HG03342 (cell line): ENCODE measurements around the gene MRPL54.
"Not testable (repeated sequence)": the region's sequence is repeated elsewhere in the genome, so short reads cannot be mapped to it uniquely, and the experiment has no call there.

Source experiments
- ATAC-seq: cut with Tn5 transposase; IDR thresholded peaks from one replicate; pipeline ENCODE4 v1.9.1; 2021; ENCODE audit warnings: mild to moderate bottlenecking, moderate library complexity; ENCODE audit not compliant: unreplicated experiment

The MRPL54 gene

DNA sequence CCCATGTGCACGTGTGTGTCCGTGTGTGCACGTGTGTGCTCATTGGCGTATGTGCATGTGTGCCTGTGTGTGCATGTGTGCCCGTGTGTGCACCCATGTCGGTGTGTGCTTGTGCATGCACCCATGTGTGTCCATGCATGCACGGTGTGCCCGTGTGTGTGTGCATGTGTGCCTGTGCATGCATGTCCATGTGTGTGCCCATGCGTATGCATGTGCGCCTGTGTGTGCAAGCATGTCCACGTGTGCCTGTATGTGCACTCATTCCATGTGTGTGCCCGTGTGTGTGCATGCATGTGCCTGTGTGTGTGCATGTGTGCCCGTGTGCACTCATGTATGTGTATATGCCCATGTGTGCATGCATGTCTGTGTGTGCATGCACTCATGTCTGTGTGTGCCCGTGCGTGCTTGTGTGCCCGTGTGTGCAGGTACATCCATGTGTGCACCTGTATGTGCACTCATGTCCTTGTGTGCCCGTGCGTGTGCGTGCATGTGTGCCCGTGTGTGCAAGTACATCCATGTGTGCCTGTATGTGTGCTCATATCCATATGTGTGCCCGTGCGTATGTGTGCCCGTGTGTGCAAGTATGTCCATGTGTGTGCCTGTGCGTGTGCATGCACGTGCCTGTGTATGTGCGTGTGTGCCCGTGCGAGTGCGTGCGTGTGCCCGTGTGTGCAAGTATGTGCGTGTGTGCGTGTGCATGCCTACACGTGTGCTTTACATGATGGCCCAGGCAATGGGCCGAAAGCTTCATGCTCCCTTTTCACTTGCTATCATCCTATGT, 45.3 kb downstream of the MRPL54 start:
- no peak for ATAC-seq

DNA sequence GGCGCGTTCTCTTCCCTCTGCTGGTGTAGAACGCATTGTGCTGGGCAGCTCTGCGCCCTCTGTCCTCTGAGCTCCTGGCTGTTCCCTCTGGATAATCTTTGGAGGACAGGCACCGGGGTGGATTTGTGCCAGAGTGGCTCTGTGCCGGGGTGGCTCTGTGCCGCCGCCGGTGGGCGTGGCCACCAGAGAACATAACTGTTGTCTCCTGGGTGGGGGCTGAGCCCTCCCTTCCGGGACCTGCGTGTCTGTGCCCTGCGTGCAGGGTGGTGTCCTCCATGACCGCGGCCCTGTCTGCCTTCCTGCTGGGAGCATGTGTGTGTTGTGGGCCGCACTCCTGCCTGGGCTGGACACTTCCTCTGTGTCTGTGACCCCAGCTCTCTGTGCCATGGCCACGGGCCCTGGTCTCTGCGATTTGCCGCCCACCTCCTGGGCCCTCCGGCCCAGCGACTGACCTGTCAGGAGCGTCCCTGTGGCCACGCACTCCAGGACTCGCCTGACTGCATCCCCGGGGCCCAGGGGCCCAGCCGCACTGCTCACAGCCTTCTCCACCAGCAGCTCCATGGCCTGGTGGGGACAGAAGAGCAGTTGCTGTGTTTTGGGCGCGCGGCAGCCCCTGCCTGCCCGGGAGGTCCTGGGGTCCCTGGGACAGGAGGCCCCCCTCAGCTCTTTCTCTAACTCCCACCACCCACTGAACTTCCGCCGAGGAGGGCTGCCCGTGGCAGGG, 46.1 kb downstream of the MRPL54 start:
- no peak for ATAC-seq

GRCh38 chr19:3809881-3810707, 47.6 kb downstream of the MRPL54 start:
- ATAC-seq: no peak

GRCh38 chr19:3810708-3811355, 48.4 kb downstream of the MRPL54 start:
- no peak for ATAC-seq

- no peak for ATAC-seq
Observed at GRCh38 chr19:3813473-3814392, 51.3 kb downstream of the MRPL54 start.

- no peak for ATAC-seq
Observed at GRCh38 chr19:3814648-3815047, 52.2 kb downstream of the MRPL54 start.

GRCh38 chr19:3816148-3816547, 53.7 kb downstream of the MRPL54 start:
- not testable (repeated sequence) for ATAC-seq

GRCh38 chr19:3816566-3817218, 54.2 kb downstream of the MRPL54 start:
- ATAC-seq: no peak
